GM12874 (cell line): ENCODE data around the gene KCTD18.

ENCODE experiments used
- CTCF ChIP-seq: IDR thresholded peaks from 2 replicates; pipeline ENCODE4 v1.5.1; 2011; ENCODE audit warnings: low read depth, mild to moderate bottlenecking, control low read depth, low read length, moderate library complexity; ENCODE audit not compliant: insufficient read depth

The KCTD18 gene

GRCh38 chr2:200466425-200467418 is 43.1 kb downstream of the KCTD18 start:
- TF ChIP-seq CTCF: no peak

- TF ChIP-seq CTCF: no peak
These were observed 46.4 kb downstream of the KCTD18 start for GRCh38 chr2:200463452-200463851.

GRCh38 chr2:200461846-200462710 is 47.8 kb downstream of the KCTD18 start:
- no peak for TF ChIP-seq CTCF

- TF ChIP-seq CTCF: no peak
These were observed 50.8 kb downstream of the KCTD18 start for GRCh38 chr2:200459101-200459500.

- TF ChIP-seq CTCF: no peak
These were observed 53.3 kb downstream of the KCTD18 start for GRCh38 chr2:200456567-200456966.

GRCh38 chr2:200455958-200456421 is 53.9 kb downstream of the KCTD18 start:
- TF ChIP-seq CTCF: no peak

GRCh38 chr2:200454927-200455801 is 54.7 kb downstream of the KCTD18 start:
- no peak for TF ChIP-seq CTCF
